ENCODE data around the gene MARK1.

DNA sequence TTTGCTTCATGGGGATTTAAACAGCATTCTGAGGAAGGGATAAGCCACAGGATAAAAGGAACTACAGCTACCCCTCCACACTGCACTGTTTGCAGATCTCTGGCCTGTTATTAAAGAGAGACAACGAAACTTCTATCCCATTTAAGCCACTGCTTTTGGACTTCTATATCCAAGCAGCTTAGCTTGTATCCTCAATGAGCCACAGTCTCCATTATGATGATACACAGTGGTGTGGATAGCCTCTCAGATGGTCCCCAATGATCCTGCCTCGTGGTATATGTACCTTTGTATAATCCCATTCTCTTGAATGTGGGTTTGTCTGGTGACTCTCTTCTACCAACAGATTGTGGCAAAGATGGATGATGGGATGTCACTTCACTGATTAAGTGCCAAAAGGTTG, 36.0 kb upstream of the MARK1 start:
- TF ChIP-seq CTCF (IDR thresholded peaks at IDR 0.05) (no peak), RAD21 (IDR thresholded peaks at IDR 0.05; ENCODE audit: low read length) (no peak)

All from SK-N-SH (cell line).